DMS79 treated with DMSO at 0.1 percent for 48 hours (cell line): ENCODE data around the gene LEPR.

Source experiments
- DNase-seq: peaks from one replicate; lab custom pipeline; 2025; lab: John Stamatoyannopoulos, UW

The LEPR gene

GRCh38 chr1:65412256-65412983 lies 8.0 kb upstream of the LEPR start:
- DNase-seq, result no peak

- DNase-seq, result no peak
Measured at GRCh38 chr1:65412984-65413375, 7.5 kb upstream of the LEPR start.

GRCh38 chr1:65414538-65414937 lies 5.9 kb upstream of the LEPR start:
- no peak for DNase-seq

- DNase-seq, result no peak
Measured at GRCh38 chr1:65416767-65417166, 3.7 kb upstream of the LEPR start.

- no peak for DNase-seq
Measured at GRCh38 chr1:65417729-65418128, 2.7 kb upstream of the LEPR start.

- no peak for DNase-seq
Measured at GRCh38 chr1:65418522-65419185, 1.8 kb upstream of the LEPR start.

GRCh38 chr1:65419681-65420589 lies 533 bp upstream of the LEPR start:
- peak; percentile 94 for DNase-seq

- DNase-seq, result peak; percentile 47
Measured at GRCh38 chr1:65421351-65422025, 1.0 kb downstream of the LEPR start.

- DNase-seq, result no peak
Measured at GRCh38 chr1:65422241-65423203, 2.1 kb downstream of the LEPR start.

GRCh38 chr1:65423884-65424572 lies 3.6 kb downstream of the LEPR start:
- no peak for DNase-seq

GRCh38 chr1:65424573-65424889 lies 4.1 kb downstream of the LEPR start:
- no peak for DNase-seq

GRCh38 chr1:65425006-65425405 lies 4.5 kb downstream of the LEPR start:
- DNase-seq, result no peak

GRCh38 chr1:65425697-65426096 lies 5.2 kb downstream of the LEPR start:
- DNase-seq, result no peak

GRCh38 chr1:65429078-65429477 lies 8.6 kb downstream of the LEPR start:
- no peak for DNase-seq

GRCh38 chr1:65429806-65430205 lies 9.3 kb downstream of the LEPR start:
- DNase-seq, result no peak

- peak; percentile 26 for DNase-seq
Measured at GRCh38 chr1:65431111-65431705, 10.7 kb downstream of the LEPR start.

- no peak for DNase-seq
Measured at GRCh38 chr1:65432918-65433317, 12.4 kb downstream of the LEPR start.

GRCh38 chr1:65434255-65434654 lies 13.8 kb downstream of the LEPR start:
- DNase-seq, result no peak

GRCh38 chr1:65434760-65435159 lies 14.3 kb downstream of the LEPR start:
- DNase-seq, result no peak

GRCh38 chr1:65435987-65436386 lies 15.5 kb downstream of the LEPR start:
- no peak for DNase-seq
